A673 (cell line): ENCODE data around the gene C2.

Experiments used
- EZH2 ChIP-seq: fragments of 200-600 bp; sonication (generic); IDR thresholded peaks from 2 replicates; pipeline ENCODE4 v1.6.1; 2017; ENCODE audit warnings: borderline replicate concordance, low read depth, mild to moderate bottlenecking, mixed read lengths, antibody characterized with exemption, low read length; ENCODE audit not compliant: poor library complexity, severe bottlenecking
- TF ChIP-seq, protein P1 (sequence below): fragments of 300-800, 200-600 bp; sonication (generic); conservative IDR thresholded peaks from 2 replicates; pipeline ENCODE4 v1.5.1; 2017; ENCODE audit warnings: low read depth, mild to moderate bottlenecking, antibody characterized with exemption, low read length, moderate library complexity, mixed read lengths

DNA sequence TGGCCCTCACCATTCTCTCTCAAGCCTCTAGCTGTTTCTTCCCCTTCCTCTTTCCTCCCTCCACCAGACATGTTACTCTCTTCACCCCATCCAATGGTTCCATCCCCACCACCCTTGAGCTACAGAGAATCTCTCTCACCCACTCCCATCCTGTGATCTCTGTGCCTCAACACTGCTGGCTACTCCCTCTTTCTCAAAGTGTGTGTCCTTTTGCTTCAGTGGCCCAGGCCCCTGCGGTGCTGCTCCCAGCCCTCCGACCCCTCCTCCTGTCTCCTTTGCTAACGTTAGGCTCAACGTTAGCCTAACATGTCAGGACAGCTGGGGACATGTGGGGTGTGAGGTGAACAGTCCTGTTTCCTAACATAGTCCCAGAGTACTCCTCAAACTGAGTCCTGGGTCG is 25.4 kb downstream of the C2 start:
- TF ChIP-seq EZH2 = no peak
- TF ChIP-seq, protein P1, sequence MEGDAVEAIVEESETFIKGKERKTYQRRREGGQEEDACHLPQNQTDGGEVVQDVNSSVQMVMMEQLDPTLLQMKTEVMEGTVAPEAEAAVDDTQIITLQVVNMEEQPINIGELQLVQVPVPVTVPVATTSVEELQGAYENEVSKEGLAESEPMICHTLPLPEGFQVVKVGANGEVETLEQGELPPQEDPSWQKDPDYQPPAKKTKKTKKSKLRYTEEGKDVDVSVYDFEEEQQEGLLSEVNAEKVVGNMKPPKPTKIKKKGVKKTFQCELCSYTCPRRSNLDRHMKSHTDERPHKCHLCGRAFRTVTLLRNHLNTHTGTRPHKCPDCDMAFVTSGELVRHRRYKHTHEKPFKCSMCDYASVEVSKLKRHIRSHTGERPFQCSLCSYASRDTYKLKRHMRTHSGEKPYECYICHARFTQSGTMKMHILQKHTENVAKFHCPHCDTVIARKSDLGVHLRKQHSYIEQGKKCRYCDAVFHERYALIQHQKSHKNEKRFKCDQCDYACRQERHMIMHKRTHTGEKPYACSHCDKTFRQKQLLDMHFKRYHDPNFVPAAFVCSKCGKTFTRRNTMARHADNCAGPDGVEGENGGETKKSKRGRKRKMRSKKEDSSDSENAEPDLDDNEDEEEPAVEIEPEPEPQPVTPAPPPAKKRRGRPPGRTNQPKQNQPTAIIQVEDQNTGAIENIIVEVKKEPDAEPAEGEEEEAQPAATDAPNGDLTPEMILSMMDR = no peak
